GM21526 (cell line): ENCODE results near the gene NYAP2.
A peak's percentile ranks its signal among the peaks of the same experiment; 100 is the strongest.

ENCODE experiments used
- ATAC-seq: cut with Tn5 transposase; IDR thresholded peaks from one replicate; pipeline ENCODE4 v1.9.1; 2021; ENCODE audit warnings: moderate library complexity; ENCODE audit not compliant: unreplicated experiment, low FRiP score

Gene NYAP2

DNA sequence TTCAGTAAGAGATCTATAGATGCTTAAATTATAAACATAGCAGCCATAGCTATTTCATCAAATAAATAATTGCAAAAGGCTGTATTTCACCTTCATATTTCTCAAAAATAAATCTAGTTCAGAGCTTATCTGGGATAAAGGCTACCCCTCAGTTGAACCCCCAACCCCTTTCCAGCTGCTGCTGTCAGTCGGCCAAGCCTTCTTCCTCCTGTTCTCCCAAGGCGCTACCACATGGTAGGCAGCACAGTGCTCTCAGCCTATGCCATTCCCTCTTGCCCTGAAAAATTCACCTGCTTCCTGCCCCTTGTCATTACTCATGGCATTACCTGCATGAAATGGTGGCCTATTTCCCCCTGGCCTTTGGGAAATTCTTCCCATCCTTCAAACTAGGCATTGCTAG lies 136.5 kb downstream of the NYAP2 start:
- ATAC-seq: no peak

DNA sequence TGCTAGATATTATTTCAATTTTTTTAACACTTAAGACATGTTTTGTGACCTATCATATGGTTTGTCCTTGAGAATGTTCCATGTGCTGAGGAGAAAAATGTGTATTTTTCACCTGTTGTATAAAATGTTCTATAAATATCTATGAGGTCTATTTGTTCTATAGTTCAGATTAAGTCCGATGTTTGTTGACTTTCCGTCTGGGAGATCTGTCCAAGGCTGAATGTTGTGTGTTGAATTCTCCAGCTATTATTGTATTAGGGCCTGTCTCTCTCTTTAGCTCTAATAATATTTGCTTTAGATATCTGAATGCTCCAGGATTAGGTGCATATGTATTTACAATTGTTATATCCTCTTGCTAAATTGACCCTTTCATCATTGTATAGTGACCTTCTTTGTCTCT lies 144.1 kb downstream of the NYAP2 start:
- no peak for ATAC-seq

DNA sequence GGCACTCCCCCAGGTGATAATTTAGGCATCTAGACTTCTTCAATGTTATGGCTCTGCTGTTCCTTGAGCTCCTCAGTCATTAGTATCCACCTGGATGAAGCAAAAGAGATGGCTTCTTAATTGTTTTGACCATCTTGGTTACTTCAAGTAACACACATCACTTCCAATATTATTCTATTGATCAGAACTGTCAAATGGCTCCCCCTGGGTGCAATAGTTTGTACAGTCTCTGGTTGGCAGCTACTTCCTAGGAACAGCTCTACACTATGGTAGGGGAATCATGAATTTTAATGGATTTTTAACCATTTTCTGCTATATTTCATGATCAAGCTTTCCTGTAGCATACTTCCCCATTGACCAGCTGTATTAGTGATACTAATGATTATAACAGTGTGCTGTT lies 157.0 kb downstream of the NYAP2 start:
- ATAC-seq: no peak

DNA sequence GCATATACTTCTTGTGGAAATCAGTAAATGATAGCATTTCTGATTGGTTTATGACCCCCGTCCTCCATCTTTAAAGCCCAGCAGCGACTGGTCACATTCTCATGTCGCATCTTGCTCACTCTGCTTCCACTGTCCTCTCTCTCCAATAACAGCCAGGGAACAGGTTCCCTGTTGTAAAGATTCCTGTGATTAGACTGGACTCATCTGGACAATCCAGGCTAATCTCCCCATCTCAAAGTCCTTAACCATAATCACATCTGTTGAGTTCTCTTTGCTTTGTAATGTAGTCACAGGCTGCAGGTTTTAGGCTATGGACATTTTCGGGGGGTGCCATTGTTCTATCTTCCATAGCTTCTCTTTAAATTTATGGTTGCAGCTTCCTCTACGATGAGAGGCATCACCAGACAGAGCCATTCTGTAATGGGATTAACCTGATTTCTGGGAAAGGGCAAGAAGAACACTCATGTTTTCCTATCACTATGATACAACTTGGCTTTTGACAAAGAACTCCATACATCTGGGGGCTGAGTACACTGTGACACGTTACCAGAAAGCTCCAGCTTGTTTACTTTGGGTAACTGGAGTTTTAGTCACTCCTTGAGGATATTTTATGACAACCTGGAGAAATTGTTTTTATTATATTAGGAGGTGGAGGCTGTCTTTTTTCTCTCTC lies 159.0 kb downstream of the NYAP2 start:
- ATAC-seq: no peak

DNA sequence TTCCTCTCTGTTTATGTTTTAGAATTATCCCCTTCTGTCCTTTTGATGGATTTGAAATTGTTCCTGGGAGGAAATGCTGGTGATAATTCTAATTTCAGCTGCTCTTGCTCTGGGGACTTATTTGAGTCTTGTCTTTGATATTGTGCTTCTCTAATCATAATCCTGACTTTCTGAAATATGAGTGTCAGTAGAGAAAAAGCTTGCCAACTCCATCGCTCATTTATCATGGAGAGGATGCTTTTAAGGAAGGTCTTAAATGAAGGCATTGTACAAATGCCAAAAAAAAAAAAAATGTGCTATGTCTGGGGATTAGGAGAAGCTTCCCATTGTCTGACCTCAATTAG lies 159.5 kb downstream of the NYAP2 start:
- ATAC-seq: no peak

DNA sequence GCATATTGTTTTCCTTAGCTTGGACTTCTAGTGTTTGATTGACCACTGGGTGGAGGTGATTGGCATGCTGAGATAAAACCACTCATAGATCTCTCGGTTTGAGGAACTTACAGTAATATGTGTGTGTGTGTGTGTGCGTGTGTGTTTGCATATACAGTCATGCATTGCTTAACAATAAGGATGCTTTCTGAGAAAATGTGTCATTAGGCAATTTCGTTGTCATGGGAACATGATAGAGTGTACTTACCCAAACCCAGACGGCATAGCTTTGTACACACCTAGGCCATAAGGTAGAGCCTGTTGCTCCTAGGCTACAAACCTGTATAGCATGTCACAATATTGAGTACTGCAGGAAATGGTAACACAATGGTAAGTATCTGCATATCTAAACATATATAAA lies 167.3 kb downstream of the NYAP2 start:
- no peak for ATAC-seq

DNA sequence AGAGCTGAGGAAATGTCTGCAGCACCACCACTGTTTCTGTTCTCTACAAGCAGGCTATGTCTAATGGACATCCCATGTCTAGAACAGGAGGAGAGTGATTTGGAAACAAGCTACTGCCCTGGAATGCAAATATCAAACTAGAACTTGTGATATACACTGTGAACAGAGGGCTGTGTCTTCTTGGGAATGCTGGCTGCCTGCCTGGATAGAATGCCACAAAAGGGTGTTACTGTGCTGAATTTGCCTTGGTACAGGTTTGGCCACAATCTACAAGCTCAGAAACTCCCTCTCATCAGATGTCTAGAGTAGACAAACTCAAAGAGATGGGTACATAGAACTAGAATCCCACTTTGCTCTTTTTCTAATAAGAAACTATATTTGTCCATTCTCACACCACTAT lies 170.5 kb downstream of the NYAP2 start:
- no peak for ATAC-seq

DNA sequence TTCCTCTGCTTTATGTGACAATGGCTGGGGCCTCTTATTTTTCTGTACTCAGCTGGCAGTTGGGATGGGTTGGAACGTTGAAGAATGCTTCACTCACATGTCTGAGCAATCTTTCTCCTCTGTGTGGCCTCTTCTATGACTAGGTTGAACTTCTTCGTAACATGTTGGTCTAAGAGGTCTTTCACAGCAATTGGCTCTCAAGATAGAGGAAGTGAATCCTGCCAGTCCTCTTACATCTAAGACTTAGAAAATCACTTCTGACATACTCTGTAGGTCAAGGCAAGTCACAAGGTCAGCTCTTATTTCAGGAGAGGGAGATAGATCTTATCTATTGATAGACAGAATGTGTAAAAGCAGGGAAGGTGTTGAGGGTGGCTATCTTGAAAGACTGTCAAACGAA lies 174.1 kb downstream of the NYAP2 start:
- no peak for ATAC-seq

DNA sequence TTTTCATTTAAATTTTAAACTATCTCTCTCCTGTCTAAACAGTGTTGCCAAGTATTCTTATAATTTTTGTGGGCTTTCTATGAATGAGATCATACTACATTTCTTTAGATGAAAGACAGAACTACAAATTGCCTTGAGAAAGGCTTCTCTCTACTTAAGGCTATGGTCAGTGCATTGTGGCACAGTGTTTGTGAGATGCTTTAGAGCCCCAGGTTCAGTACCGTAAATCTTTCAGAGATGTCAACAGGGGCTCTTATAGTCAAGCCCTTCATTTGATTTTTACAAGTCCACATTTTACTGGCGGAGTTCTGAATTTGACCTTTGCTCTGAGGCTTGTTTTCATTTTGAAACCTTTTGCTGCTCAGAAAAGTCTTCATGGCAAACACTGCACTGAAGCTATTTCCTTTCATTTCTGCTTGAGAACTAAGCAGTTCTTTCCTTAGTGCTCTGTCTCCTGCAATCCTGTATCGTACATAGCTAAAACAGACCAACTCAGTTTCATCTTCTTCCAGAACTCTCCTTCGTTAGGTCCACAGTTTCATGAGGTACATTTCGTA lies 175.2 kb downstream of the NYAP2 start:
- no peak for ATAC-seq

DNA sequence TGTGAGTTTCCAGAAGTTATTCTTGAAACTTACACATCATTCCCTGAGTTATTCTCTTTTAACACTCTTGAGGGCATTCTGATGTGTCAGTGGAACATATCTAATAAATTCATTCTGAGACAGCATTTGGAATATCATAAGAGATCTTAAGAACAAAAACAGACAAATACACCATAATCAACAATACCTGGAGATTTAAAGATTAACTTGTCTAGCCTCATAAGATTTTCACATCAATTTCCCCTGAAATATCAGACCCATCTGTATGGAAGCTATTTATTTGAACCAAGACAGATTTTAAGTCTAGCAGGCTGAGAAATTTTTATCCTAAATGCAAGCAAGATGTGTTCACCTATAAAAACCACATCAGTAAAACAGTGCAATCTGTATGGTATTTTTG lies 181.6 kb downstream of the NYAP2 start:
- no peak for ATAC-seq

DNA sequence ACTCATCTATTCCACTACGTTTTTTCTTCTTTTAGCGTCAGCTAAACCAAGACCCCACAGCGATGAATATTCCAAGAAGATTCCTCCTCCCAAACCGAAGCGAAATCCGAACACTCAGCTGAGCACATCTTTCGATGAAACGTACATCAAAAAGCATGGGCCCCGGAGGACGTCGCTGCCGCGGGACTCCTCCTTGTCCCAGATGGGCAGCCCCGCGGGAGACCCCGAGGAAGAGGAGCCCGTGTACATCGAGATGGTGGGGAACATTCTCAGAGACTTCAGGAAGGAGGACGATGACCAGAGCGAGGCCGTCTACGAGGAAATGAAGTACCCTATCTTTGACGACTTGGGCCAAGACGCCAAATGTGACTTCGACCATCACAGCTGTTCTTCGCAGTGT lies 182.4 kb downstream of the NYAP2 start:
- no peak for ATAC-seq

DNA sequence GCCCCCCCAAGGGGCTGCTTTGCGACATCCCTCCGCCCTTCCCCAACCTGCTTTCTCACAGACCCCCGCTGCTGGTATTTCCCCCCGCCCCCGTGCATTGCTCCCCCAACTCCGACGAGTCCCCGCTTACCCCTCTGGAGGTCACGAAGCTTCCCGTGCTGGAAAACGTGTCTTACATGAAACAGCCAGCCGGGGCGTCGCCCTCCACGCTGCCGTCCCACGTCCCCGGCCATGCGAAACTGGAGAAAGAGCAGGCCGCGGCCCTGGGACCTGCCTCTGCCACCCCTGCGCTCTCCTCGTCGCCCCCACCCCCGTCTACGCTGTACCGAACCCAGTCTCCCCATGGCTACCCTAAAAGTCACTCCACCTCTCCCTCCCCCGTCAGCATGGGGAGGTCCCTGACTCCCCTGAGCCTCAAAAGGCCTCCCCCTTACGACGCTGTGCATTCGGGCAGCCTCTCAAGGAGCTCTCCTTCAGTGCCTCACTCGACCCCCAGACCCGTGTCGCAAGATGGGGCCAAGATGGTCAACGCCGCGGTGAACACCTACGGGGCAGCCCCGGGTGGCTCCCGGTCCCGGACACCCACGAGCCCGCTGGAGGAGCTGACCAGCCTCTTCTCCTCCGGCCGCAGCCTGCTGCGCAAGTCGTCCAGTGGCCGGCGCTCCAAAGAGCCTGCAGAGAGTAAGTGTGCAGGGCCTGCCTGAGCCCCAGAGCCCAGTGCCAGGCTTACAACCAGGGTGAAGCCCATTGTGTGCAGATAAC lies 183.0 kb downstream of the NYAP2 start:
- no peak for ATAC-seq

DNA sequence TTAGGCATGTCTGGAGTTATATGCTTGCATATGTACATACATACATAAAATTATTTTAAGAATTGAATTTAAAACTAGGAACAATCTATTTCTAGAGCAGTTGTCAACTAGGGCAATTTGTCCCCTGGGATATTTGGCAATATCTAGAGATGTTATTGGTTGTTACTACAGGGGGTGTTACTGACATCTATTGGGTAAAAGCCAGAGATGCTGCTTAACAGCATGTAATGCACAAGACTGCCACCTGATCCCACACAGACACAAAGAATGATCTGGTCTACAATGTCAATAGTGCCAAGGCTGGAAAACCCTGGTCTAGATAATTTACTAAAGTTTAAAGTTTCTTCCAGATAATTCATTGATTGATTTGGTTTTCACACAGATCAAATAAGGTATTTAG lies 185.3 kb downstream of the NYAP2 start:
- no peak for ATAC-seq

DNA sequence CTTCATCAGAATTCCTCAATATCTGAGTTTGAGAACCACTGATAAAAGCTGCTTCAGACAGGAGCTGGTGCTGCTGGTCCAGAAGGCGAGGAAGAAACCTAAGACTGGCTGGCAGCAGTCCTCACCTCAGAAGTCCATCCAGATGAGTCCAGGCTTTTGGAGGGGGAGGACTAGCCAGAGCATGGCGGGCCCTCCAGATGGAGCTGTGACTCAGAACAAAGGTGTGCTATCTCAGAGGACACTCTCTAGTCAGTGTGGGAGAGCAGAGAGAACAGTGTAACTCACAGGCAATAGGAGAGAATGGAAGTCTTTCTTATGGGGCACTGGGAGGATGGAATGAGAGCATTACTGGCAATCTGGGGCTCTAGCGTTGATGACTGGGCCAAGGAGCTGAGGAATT lies 191.4 kb downstream of the NYAP2 start:
- no peak for ATAC-seq

DNA sequence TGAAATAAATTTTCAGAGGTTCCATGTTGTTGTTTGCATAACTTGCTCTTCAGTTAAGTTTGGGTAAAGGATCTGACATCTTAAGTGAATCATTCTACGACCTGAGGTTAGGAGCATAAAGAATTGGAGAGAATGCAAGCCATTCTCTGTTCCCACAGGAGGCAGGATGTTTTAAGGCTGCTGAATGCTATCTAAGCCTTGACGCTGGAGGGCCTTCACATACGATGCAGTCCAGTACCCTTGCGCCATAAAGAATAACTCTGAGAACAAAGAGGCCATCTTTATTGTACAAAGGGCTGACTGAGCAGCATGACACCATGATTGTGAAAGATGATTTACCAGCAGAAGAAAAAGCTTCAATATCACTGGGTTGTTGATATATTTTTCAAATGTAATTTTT lies 198.4 kb downstream of the NYAP2 start:
- no peak for ATAC-seq

DNA sequence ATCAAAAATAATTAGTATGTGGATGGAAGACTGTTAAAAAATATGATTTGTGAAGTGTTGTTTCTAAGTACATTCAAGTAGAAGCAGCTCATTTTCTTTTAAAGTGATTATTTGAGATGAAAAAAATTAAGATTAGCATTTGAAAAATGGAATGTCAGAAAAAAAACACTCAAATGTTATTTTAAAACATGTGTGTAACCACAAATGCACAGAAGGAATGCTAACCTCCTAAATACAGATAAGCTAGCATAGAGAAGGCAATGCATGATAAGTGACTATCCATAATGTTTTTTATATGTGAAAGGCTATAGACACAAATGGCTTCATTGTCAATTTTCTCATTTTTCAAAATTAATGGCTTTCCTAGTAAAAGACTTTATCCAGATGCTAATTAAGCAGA lies 198.9 kb downstream of the NYAP2 start:
- no peak for ATAC-seq

DNA sequence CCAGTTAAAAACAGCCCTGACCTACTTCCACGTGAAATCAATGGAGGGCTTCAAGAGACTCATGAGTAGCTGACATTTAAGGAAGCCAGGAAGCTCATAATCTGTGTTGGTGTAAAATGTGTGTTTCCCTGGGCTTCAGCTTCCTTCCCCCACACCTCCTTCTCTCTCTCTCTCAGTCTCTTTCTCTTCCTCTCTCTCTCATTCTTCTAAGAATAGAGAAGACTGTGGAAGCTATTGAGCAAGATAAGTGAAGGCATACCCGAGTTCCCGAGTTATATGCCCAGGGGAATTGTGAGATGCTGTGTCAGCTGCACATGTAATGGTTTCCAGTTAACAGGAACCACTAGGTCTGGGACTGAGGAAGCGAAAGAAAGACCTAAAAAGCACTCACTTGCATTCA lies 199.4 kb downstream of the NYAP2 start:
- ATAC-seq: no peak

DNA sequence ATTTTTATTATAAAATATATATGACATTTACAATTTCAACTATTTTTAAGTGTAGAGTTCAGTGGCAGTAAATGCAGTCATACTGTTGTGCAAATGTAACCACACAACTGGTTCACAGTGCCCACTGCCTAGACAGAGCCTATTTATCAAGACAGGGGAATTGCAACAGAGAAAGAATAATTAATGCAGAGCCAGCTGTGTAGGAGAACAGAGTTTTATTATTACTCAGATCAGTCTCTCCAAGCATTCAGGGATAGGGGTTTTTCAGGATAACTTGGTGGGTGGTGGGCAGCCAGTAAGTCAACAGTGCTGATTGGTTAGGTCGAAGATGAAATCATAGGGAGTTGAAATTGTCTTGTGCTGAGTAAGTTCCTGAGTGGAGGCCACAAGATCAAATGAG lies 200.3 kb downstream of the NYAP2 start:
- ATAC-seq: no peak

DNA sequence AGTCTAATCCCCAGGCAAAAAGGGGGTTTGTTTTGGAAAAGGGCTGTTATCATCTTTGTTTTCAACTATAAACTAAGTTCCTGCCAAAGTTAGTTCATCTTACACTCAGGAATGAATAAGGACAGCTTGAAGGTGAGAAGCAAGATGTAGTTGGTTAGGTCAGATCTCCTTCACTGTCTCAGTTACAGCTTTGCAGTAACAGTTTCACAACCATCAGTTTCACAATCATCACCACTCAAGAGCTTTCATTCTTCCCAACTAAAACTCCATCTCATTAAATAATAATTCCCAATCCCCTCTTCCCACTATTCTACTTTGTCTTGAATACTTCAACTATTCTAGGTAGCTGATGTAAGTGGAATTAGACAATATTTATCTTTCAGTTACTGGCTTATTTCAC lies 200.9 kb downstream of the NYAP2 start:
- peak; percentile 86 for ATAC-seq

DNA sequence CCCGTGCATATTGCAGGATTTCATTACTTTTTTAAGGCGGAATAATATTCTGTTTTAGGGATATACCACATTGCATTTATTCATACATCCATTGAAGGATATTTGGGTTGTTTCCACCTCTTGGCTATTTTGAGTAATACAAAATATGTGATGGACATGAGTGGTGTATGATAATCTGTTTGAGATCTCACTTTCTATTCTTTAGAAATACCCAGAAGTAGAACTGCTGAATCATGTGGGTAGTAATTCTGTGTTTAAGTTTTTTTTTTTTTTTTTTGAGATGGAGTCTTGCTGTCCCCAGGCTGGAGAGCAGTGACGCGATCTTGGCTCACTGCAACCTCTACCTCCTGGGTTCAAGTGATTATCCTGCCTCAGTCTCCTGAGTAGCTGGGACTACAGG lies 201.4 kb downstream of the NYAP2 start:
- ATAC-seq: no peak

DNA sequence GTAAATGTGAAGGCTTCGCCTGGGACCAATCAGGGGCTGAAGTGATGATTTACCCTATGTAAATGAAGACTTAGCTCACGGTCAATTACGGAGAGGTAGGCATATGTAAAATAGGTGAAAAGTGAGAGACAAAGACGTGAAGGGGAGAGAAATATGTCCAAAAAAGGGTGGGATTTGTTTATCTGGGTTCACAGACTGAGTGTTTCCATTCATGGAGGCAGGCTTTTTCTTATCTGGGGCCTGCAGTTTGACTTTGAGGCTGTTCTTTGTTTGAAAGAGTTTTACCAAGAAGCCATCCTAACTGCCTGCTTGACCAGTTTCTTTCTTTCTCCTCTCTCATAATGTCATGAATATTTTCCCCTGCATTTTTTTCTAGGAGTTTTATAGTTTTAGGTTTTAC lies 202.7 kb downstream of the NYAP2 start:
- no peak for ATAC-seq

DNA sequence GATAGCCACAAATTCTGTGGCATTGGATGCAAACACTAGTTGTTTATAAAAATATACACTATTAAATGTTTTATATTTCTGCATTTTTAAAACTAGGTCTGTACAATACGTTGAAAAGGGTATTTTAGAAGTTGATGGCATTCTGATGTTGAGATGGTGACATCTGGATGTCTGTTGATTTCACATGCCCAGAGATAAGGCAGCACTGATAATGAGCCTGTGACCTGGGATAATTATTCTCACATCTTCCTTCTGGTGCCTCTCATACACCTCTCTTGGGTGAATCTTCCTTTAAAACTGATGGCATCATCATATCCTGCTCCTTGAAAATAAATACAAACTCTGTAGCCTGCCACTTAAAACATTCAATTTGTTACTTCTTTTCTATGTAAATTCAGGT lies 208.6 kb downstream of the NYAP2 start:
- ATAC-seq: no peak
